ENCODE data around the gene CYTIP.

The CYTIP gene

GRCh38 chr2:157433394-157433793 lies 10.5 kb downstream of the CYTIP start:
- H3K4me3 ChIP-seq (ENCODE audit: low read depth, low read length) = no peak overlapping the region
- H3K9ac ChIP-seq (ENCODE audit: low read depth, low read length) = no peak overlapping the region
- no peaks in the 10 kb centered on the region for H3K36me3 ChIP-seq (ENCODE audit: control insufficient read depth, insufficient read depth, low read length)
- H3K4me1 ChIP-seq (ENCODE audit: control insufficient read depth, insufficient read depth, low read length) = no peaks in the 10 kb centered on the region
- no peaks in the 10 kb centered on the region for H3K9me3 ChIP-seq (ENCODE audit: control insufficient read depth, insufficient read depth, low read length)
- no peaks in the 10 kb centered on the region for H3K27me3 ChIP-seq (ENCODE audit: control insufficient read depth, insufficient read depth, low read length)

GRCh38 chr2:157432475-157433106 lies 11.3 kb downstream of the CYTIP start:
- Histone ChIP-seq H3K9ac (ENCODE audit: low read depth, low read length) (no peak overlapping the region), H3K4me1 (ENCODE audit: control insufficient read depth, insufficient read depth, low read length) (no peaks in the 10 kb centered on the region), H3K4me3 (ENCODE audit: low read depth, low read length) (no peak overlapping the region), H3K27me3 (ENCODE audit: control insufficient read depth, insufficient read depth, low read length) (no peaks in the 10 kb centered on the region), H3K36me3 (ENCODE audit: control insufficient read depth, insufficient read depth, low read length) (no peaks in the 10 kb centered on the region), H3K9me3 (ENCODE audit: control insufficient read depth, insufficient read depth, low read length) (no peaks in the 10 kb centered on the region)

- Histone ChIP-seq H3K4me3 (ENCODE audit: low read depth, low read length) (no peak overlapping the region), H3K9ac (ENCODE audit: low read depth, low read length) (no peak overlapping the region), H3K4me1 (ENCODE audit: control insufficient read depth, insufficient read depth, low read length) (no peaks in the 10 kb centered on the region), H3K36me3 (ENCODE audit: control insufficient read depth, insufficient read depth, low read length) (no peaks in the 10 kb centered on the region), H3K9me3 (ENCODE audit: control insufficient read depth, insufficient read depth, low read length) (no peaks in the 10 kb centered on the region), H3K27me3 (ENCODE audit: control insufficient read depth, insufficient read depth, low read length) (no peaks in the 10 kb centered on the region)
Measured at GRCh38 chr2:157431176-157431575, 12.7 kb downstream of the CYTIP start.

DNA sequence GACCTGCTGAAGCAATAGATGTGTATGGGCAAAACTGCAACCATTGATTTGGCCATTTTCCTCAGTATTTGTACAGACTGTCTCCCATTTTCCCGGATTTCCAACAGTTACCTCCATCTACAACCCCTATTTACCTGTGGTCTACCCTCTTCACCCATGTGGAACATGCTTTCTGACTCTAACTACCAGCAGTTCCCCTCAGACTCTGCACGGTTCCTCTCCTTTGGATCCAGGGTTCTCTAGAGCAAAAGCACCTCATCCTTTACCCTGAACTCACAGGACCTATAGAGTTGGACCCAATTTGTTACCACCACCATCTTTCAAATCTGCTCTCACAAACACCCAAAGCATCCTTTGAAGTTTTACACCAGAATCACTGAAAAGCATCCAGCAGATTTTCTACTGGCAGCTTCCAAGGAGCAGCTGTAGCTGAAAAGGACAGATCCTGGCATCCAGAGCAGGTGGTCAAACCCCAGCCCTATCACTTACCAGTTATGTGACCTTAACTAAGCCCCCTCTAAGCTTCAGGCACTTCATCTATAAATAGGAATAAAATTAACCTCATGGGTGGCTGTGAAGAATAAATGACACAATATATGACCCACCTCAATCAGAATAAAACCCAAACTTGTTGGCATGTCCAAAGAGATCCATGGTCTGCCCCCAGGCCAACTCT lies 15.3 kb downstream of the CYTIP start:
- Histone ChIP-seq H3K9me3 (ENCODE audit: control insufficient read depth, insufficient read depth, low read length) (no peaks in the 10 kb centered on the region), H3K36me3 (ENCODE audit: control insufficient read depth, insufficient read depth, low read length) (no peaks in the 10 kb centered on the region), H3K4me3 (ENCODE audit: low read depth, low read length) (no peak overlapping the region), H3K9ac (ENCODE audit: low read depth, low read length) (no peak overlapping the region), H3K4me1 (ENCODE audit: control insufficient read depth, insufficient read depth, low read length) (no peaks in the 10 kb centered on the region), H3K27me3 (ENCODE audit: control insufficient read depth, insufficient read depth, low read length) (no peaks in the 10 kb centered on the region)

DNA sequence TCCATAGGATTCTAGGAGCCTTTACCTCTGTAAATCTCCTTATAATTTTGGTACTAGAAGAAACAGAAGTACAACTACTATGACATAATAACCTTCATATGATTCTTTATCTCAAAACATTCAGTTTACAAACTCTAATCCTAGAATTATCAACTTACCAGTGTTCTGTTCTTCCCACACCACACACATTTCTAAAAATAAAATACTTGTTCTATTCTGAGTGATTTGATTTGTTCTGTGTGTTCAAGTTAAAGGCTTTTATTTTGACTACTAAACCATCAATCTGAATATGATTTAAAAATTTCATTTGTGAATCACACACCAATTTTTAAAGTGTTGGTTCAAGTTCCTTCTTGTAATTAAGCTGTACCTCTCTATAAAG lies 16.0 kb downstream of the CYTIP start:
- no peak overlapping the region for H3K4me3 ChIP-seq (ENCODE audit: low read depth, low read length)
- H3K27me3 ChIP-seq (ENCODE audit: control insufficient read depth, insufficient read depth, low read length) = no peaks in the 10 kb centered on the region
- H3K9me3 ChIP-seq (ENCODE audit: control insufficient read depth, insufficient read depth, low read length) = no peaks in the 10 kb centered on the region
- no peaks in the 10 kb centered on the region for H3K36me3 ChIP-seq (ENCODE audit: control insufficient read depth, insufficient read depth, low read length)
- no peaks in the 10 kb centered on the region for H3K4me1 ChIP-seq (ENCODE audit: control insufficient read depth, insufficient read depth, low read length)
- H3K9ac ChIP-seq (ENCODE audit: low read depth, low read length) = no peak overlapping the region

DNA sequence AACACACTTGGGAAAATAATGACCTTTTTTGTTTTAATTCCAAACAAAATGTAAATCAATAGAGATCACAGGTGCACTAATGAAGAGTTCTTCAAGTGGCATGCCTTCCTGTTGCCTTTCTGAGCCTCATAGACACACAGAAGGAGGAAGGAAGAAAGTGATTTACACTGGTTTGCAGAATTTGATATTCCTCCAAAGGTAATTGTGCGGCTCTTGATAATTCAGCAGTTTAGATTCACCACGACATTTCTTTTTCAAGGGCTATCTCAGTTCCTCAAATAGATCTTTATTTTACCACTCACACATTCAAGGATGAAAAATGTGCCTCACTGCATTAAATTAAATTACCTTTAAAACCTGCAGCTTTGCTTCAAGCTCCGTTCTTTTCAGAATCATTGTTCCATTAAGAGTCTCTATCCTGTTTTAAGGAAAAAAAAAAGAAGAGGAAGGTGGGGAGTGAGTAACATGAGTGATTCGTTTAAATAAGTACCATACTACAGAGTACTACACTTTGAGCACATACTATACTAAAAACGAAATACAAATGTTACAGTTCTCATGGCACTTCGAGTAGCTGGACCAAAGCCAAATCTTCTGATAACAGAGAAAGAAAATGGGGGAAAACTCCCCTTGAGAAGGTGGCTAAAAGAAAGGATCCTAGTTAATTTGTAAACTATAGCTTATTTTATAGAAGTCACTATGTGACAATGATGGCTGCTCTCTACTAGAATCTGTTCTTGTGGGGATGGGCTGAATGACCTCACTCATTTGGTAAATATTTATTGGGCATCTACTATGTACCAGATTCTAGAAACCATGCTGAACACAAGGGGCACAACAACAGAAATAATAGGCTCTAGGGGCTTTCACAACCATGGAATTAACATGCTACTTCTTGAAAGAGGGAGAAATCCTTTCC lies 16.6 kb downstream of the CYTIP start:
- Histone ChIP-seq H3K9me3 (ENCODE audit: control insufficient read depth, insufficient read depth, low read length) (no peaks in the 10 kb centered on the region), H3K4me1 (ENCODE audit: control insufficient read depth, insufficient read depth, low read length) (no peaks in the 10 kb centered on the region), H3K4me3 (ENCODE audit: low read depth, low read length) (no peak overlapping the region), H3K27me3 (ENCODE audit: control insufficient read depth, insufficient read depth, low read length) (no peaks in the 10 kb centered on the region), H3K36me3 (ENCODE audit: control insufficient read depth, insufficient read depth, low read length) (no peaks in the 10 kb centered on the region), H3K9ac (ENCODE audit: low read depth, low read length) (no peak overlapping the region)

DNA sequence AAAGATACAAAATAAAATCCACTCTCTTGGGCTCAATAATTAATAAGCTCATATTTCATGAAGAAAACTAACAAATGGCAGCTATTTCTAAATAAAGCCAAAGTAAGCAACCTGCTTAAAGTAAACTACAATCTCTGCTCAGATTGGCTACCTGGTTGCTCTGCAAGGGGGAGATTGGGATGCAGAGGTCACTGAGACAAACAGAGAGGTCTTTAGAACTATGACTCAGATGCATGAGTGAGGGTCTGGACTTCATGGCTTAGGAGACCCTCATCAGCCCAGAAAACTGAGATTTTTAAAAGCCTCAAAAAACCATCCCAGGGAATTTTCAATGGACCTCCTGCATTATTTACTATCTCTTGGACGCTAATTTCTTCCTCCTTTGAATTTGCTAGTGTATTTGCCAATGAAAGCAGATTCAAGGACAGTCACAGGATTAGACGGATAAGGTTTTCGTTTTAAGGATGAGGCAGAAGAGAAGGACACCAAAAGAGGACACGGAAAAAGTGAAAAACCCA lies 17.4 kb downstream of the CYTIP start:
- no peaks in the 10 kb centered on the region for H3K9me3 ChIP-seq (ENCODE audit: control insufficient read depth, insufficient read depth, low read length)
- no peak overlapping the region for H3K4me3 ChIP-seq (ENCODE audit: low read depth, low read length)
- H3K4me1 ChIP-seq (ENCODE audit: control insufficient read depth, insufficient read depth, low read length) = no peaks in the 10 kb centered on the region
- no peaks in the 10 kb centered on the region for H3K36me3 ChIP-seq (ENCODE audit: control insufficient read depth, insufficient read depth, low read length)
- no peak overlapping the region for H3K9ac ChIP-seq (ENCODE audit: low read depth, low read length)
- no peaks in the 10 kb centered on the region for H3K27me3 ChIP-seq (ENCODE audit: control insufficient read depth, insufficient read depth, low read length)

DNA sequence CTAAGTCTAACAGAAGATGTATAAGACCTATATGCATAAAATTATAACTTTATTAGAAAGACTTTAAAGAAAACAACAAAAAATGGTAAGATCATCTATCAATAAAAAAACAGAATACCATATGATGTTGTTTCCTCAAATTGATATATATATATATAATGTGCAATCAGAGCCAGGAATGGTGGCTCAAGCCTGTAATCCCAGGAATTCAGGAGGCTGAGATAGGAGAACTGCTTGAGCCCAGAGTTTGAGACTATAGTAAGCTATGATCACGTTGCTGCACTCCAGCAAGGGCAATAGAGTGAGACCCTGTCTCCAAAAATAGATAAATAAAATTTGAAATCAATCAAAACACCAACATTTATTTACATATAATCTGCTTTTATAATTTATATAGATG lies 19.5 kb downstream of the CYTIP start:
- Histone ChIP-seq H3K9ac (ENCODE audit: low read depth, low read length) (no peak overlapping the region), H3K9me3 (ENCODE audit: control insufficient read depth, insufficient read depth, low read length) (no peaks in the 10 kb centered on the region), H3K27me3 (ENCODE audit: control insufficient read depth, insufficient read depth, low read length) (no peaks in the 10 kb centered on the region), H3K4me3 (ENCODE audit: low read depth, low read length) (no peak overlapping the region), H3K4me1 (ENCODE audit: control insufficient read depth, insufficient read depth, low read length) (no peaks in the 10 kb centered on the region), H3K36me3 (ENCODE audit: control insufficient read depth, insufficient read depth, low read length) (no peaks in the 10 kb centered on the region)

GRCh38 chr2:157421964-157422363 lies 21.9 kb downstream of the CYTIP start:
- Histone ChIP-seq H3K27me3 (ENCODE audit: control insufficient read depth, insufficient read depth, low read length) (no peaks in the 10 kb centered on the region), H3K9me3 (ENCODE audit: control insufficient read depth, insufficient read depth, low read length) (no peaks in the 10 kb centered on the region), H3K4me3 (ENCODE audit: low read depth, low read length) (no peak overlapping the region), H3K4me1 (ENCODE audit: control insufficient read depth, insufficient read depth, low read length) (no peaks in the 10 kb centered on the region), H3K36me3 (ENCODE audit: control insufficient read depth, insufficient read depth, low read length) (no peaks in the 10 kb centered on the region), H3K9ac (ENCODE audit: low read depth, low read length) (no peak overlapping the region)

- H3K4me3 ChIP-seq (ENCODE audit: low read depth, low read length) = no peak overlapping the region
- no peak overlapping the region for H3K9ac ChIP-seq (ENCODE audit: low read depth, low read length)
- no peaks in the 10 kb centered on the region for H3K36me3 ChIP-seq (ENCODE audit: control insufficient read depth, insufficient read depth, low read length)
- no peaks in the 10 kb centered on the region for H3K4me1 ChIP-seq (ENCODE audit: control insufficient read depth, insufficient read depth, low read length)
- no peaks in the 10 kb centered on the region for H3K27me3 ChIP-seq (ENCODE audit: control insufficient read depth, insufficient read depth, low read length)
- no peaks in the 10 kb centered on the region for H3K9me3 ChIP-seq (ENCODE audit: control insufficient read depth, insufficient read depth, low read length)
Measured at GRCh38 chr2:157421331-157421944, 22.5 kb downstream of the CYTIP start.

- H3K9me3 ChIP-seq (ENCODE audit: control insufficient read depth, insufficient read depth, low read length) = no peaks in the 10 kb centered on the region
- no peaks in the 10 kb centered on the region for H3K4me1 ChIP-seq (ENCODE audit: control insufficient read depth, insufficient read depth, low read length)
- no peak overlapping the region for H3K9ac ChIP-seq (ENCODE audit: low read depth, low read length)
- H3K36me3 ChIP-seq (ENCODE audit: control insufficient read depth, insufficient read depth, low read length) = no peaks in the 10 kb centered on the region
- no peaks in the 10 kb centered on the region for H3K27me3 ChIP-seq (ENCODE audit: control insufficient read depth, insufficient read depth, low read length)
- H3K4me3 ChIP-seq (ENCODE audit: low read depth, low read length) = no peak overlapping the region
Measured at GRCh38 chr2:157420771-157421323, 23.0 kb downstream of the CYTIP start.
